Measurements from ENCODE around the gene ETFB.

The ETFB gene

DNA sequence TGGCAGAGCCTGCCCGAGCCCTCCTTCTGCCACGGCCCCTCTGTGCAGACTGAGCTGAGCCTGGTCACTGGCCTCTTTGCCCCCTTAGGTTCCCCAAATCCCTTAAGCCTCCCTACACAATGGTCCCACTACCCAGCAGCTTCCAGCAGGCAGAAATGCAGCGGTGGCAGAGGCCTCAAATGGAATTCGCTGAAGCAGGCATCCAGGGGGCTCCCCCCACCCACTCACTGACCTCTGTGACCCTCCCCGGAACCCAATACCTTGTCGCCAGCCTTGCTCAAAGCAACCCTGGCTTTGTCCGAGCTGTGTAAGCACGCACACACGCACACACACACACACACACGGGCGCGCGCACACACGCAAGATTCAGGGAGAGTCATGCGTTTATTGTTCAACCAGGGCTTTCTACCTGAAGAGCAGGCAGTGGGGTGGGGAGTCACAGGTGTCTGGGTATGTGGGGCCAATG is 21.8 kb upstream of the ETFB start, which contains the start of gene LIM2:
LIM2 (minus strand) TSS at position 51 of the 466 bp plus-strand sequence. CDS start 531 bp downstream, outside the sequence.
- H3K9me2 ChIP-seq (replicated peaks; ENCODE audit: control insufficient read depth, low read length): no peaks in the 10 kb centered on the region
- TF ChIP-seq CTCF (IDR thresholded peaks at IDR 0.05; ENCODE audit: low read depth, low read length, poor library complexity, severe bottlenecking) (no peak), EZH2phosphoT487 (IDR thresholded peaks at IDR 0.05; ENCODE audit: borderline replicate concordance, low read length) (no peak)
- no peaks in the 10 kb centered on the region for H3K79me2 ChIP-seq (ENCODE audit: control insufficient read depth, low read length)
- H3K36me3 ChIP-seq (ENCODE audit: control insufficient read depth, low read length): no peaks in the 10 kb centered on the region
- H3K27ac ChIP-seq (ENCODE audit: low read depth, low read length): no peak within 1 kb of the TSS
- H4K20me1 ChIP-seq (ENCODE audit: control insufficient read depth, insufficient read depth, low read depth, low read length): no peaks in the 10 kb centered on the region
- H3K4me1 ChIP-seq (ENCODE audit: control insufficient read depth, low read length): peaks cover 16% of the 10 kb centered on the region
- H3K4me3 ChIP-seq (ENCODE audit: low read length): no peak within 1 kb of the TSS
- H3K9me3 ChIP-seq (ENCODE audit: control insufficient read depth, insufficient read depth, low read length): no peaks in the 10 kb centered on the region
- no peaks in the 10 kb centered on the region for H3K27me3 ChIP-seq (ENCODE audit: control insufficient read depth, low read length)
- H3F3A ChIP-seq (ENCODE audit: control insufficient read depth, insufficient read depth): peaks cover 4% of the 10 kb centered on the region
- H3K4me2 ChIP-seq (ENCODE audit: low read length): no peak within 1 kb of the TSS

DNA sequence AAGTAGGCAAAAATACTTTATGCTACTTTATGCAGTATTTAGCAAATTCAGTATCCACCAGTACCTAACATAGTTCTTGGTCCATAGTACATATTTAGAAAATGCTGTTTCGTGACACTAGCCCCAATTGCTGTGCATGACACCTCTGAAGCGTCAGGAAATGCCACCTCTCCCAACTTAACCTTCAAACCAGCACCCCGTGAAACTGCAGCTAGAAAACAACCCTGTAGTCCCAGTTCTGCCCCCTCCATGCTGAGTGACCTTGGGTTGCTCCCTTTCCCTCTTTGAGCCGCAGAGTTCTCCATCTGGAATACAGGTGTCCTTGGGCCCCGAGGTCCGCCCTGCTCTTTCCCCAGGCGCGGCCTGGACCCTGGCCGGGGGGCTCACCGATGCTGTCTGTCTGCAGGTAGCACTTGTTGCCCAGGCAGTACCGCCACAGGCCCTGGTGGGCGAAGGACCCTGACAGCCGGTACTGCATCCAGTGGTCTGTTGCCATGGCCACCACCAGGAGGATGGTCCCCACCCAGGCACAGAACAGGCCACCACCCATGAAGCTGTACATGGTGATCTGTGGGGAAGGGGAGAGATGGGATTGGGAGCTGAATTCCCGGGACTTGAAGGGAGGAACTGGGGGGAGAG is 20.8 kb upstream of the ETFB start:
- no peaks in the 10 kb centered on the region for H3K36me3 ChIP-seq (ENCODE audit: control insufficient read depth, low read length)
- H3K4me2 ChIP-seq (ENCODE audit: low read length): no peak overlapping the region
- TF ChIP-seq CTCF (IDR thresholded peaks at IDR 0.05; ENCODE audit: low read depth, low read length, poor library complexity, severe bottlenecking) (no peak), EZH2phosphoT487 (IDR thresholded peaks at IDR 0.05; ENCODE audit: borderline replicate concordance, low read length) (no peak)

GRCh38 chr19:51382004-51382403 is 15.8 kb upstream of the ETFB start:
- Histone ChIP-seq H3K9me3 (ENCODE audit: control insufficient read depth, insufficient read depth, low read length) (peaks cover 3% of the 10 kb centered on the region; the same call in 1 of the 2 replicates), H3K9me2 (replicated peaks; ENCODE audit: control insufficient read depth, low read length) (no peaks in the 10 kb centered on the region), H3K79me2 (ENCODE audit: control insufficient read depth, low read length) (no peaks in the 10 kb centered on the region), H3K4me3 (ENCODE audit: low read length) (no peak overlapping the region), H3K36me3 (ENCODE audit: control insufficient read depth, low read length) (no peaks in the 10 kb centered on the region), H3K27ac (ENCODE audit: low read depth, low read length) (no peak overlapping the region), H3K27me3 (ENCODE audit: control insufficient read depth, low read length) (no peaks in the 10 kb centered on the region), H4K20me1 (ENCODE audit: control insufficient read depth, insufficient read depth, low read depth, low read length) (no peaks in the 10 kb centered on the region), H3K4me1 (ENCODE audit: control insufficient read depth, low read length) (no peaks in the 10 kb centered on the region), H3K4me2 (ENCODE audit: low read length) (no peak overlapping the region), H3F3A (ENCODE audit: control insufficient read depth, insufficient read depth) (no peaks in the 10 kb centered on the region)
- no peak for TF ChIP-seq CTCF (IDR thresholded peaks at IDR 0.05; ENCODE audit: low read depth, low read length, poor library complexity, severe bottlenecking)
- TF ChIP-seq EZH2phosphoT487 (IDR thresholded peaks at IDR 0.05; ENCODE audit: borderline replicate concordance, low read length): no peak

More for the DNA sequence above, 20.8 kb upstream of the ETFB start:
- no peaks in the 10 kb centered on the region for H3K9me2 ChIP-seq (replicated peaks; ENCODE audit: control insufficient read depth, low read length)
- H3K4me1 ChIP-seq (ENCODE audit: control insufficient read depth, low read length): peaks cover 13% of the 10 kb centered on the region
- H4K20me1 ChIP-seq (ENCODE audit: control insufficient read depth, insufficient read depth, low read depth, low read length): no peaks in the 10 kb centered on the region
- H3K27ac ChIP-seq (ENCODE audit: low read depth, low read length): no peak overlapping the region
- H3K9me3 ChIP-seq (ENCODE audit: control insufficient read depth, insufficient read depth, low read length): no peaks in the 10 kb centered on the region
- no peaks in the 10 kb centered on the region for H3K27me3 ChIP-seq (ENCODE audit: control insufficient read depth, low read length)
- no peak overlapping the region for H3K4me3 ChIP-seq (ENCODE audit: low read length)
- H3K79me2 ChIP-seq (ENCODE audit: control insufficient read depth, low read length): no peaks in the 10 kb centered on the region
- no peaks in the 10 kb centered on the region; the same call in 1 of the 2 replicates for H3F3A ChIP-seq (ENCODE audit: control insufficient read depth, insufficient read depth)
